B cell (primary cell): ENCODE data around the gene SETBP1. TPM values are rescaled to one million over a fixed set of nuclear protein-coding genes. Genes with fewer than 3 reads are reported as not detected.

ENCODE experiments used
- ATAC-seq: fragments of 200-7000 bp; cut with Tn5 transposase; one replicate; pipeline ENCODE4 v1.10.0; 2021; ENCODE audit warnings: low read depth, mild to moderate bottlenecking, moderate number of reproducible peaks, moderate library complexity
- CTCF ChIA-PET: fragments of 350-600 bp; sonication (Branson Sonifier 250); formaldehyde crosslinking; loops from one replicate; lab custom pipeline; 2021; ENCODE audit warnings: antibody characterized with exemption, inconsistent platforms; lab: Charles Lee
- POLR2A ChIA-PET: fragments of 350-600 bp; sonication (Branson Sonifier 250); formaldehyde crosslinking; loops from one replicate; lab custom pipeline; 2021; ENCODE audit warnings: antibody characterized with exemption; lab: Charles Lee
- DNase-seq: peaks from one replicate; pipeline ENCODE4 v3.0.0; 2013
- H2AFZ ChIP-seq: 2 replicates; pipeline ENCODE4 v1.6.1; 2012; ENCODE audit warnings: mild to moderate bottlenecking, low read depth, low read length; ENCODE audit not compliant: insufficient read depth, poor library complexity, severe bottlenecking
- H3K27ac ChIP-seq, 2 donors: 1 replicate in 1 of 2; 2 replicates in 1 of 2; pipeline ENCODE4 v1.5.1; 2012 to 2013; ENCODE audit warnings: low read length in 2 of 2, mild to moderate bottlenecking in 2 of 2, moderate library complexity in 1 of 2
- H3K27me3 ChIP-seq, 4 experiments: fragments of 200-600 bp in 1 of 4; sonication (generic) in 1 of 4; replicated peaks in 1 of 4; 1 replicate in 2 of 4; 2 replicates in 2 of 4; pipeline versions ENCODE4 v1.6.1 to v1.7.0; 2013 to 2016; ENCODE audit warnings: low read length in 3 of 4, mild to moderate bottlenecking in 2 of 4, mixed read lengths in 1 of 4, moderate library complexity in 1 of 4; ENCODE audit not compliant: insufficient read depth in 4 of 4, control insufficient read depth in 3 of 4; ENCODE audit errors: control extremely low read depth in 1 of 4
- H3K36me3 ChIP-seq, 2 experiments: replicated peaks in 1 of 2; 1 replicate in 1 of 2; 2 replicates in 1 of 2; pipeline versions ENCODE4 v1.6.1 to v1.7.1; 2013; ENCODE audit warnings: low read length in 1 of 2; ENCODE audit not compliant: insufficient read depth in 2 of 2, control insufficient read depth in 1 of 2; ENCODE audit errors: control extremely low read depth in 1 of 2, extremely low read depth in 1 of 2
- H3K4me1 ChIP-seq, 2 donors: fragments of 200-600 bp in 1 of 2; sonication (generic) in 1 of 2; 1 replicate in 1 of 2; 2 replicates in 1 of 2; pipeline versions ENCODE4 v1.5.1 to v1.6.1; 2013 to 2017; ENCODE audit warnings: low read length in 2 of 2; ENCODE audit not compliant: control insufficient read depth in 2 of 2, insufficient read depth in 2 of 2
- H3K4me2 ChIP-seq: replicated peaks from 2 replicates; pipeline ENCODE3; 2012; ENCODE audit warnings: mild to moderate bottlenecking, low read depth, low read length; ENCODE audit not compliant: poor library complexity, severe bottlenecking
- H3K4me3 ChIP-seq, 5 experiments: fragments of 200-600 bp in 1 of 5; sonication (generic) in 1 of 5; 1 replicate in 3 of 5; 2 replicates in 2 of 5; pipeline versions ENCODE4 v1.5.1 to v1.7.0; 2011 to 2016; ENCODE audit warnings: low read length in 4 of 5, mild to moderate bottlenecking in 4 of 5, low read depth in 2 of 5, control low read depth in 1 of 5, moderate library complexity in 1 of 5; ENCODE audit not compliant: insufficient read depth in 1 of 5; ENCODE audit errors: control extremely low read depth in 1 of 5, extremely low read depth in 1 of 5
- H3K79me2 ChIP-seq: fragments of 200-600 bp; sonication (generic); one replicate; pipeline ENCODE4 v1.6.0; 2016; ENCODE audit warnings: low read length; ENCODE audit not compliant: control insufficient read depth, insufficient read depth
- H3K9ac ChIP-seq: fragments of 200-600 bp; sonication (generic); 2 replicates; pipeline ENCODE4 v1.6.1; 2017; ENCODE audit warnings: mild to moderate bottlenecking, low read length, moderate library complexity
- H3K9me3 ChIP-seq, 3 donors: one replicate each; pipeline versions ENCODE4 v1.6.1 to v1.7.1; 2013; ENCODE audit warnings: low read length in 2 of 3; ENCODE audit not compliant: control insufficient read depth in 2 of 3, insufficient read depth in 1 of 3; ENCODE audit errors: control extremely low read depth in 1 of 3
- H4K20me1 ChIP-seq: 2 replicates; pipeline ENCODE4 v1.6.0; 2012; ENCODE audit warnings: mild to moderate bottlenecking, low read length; ENCODE audit not compliant: insufficient read depth, control insufficient read depth, poor library complexity, severe bottlenecking
- H3K27ac Mint-ChIP-seq: one replicate; pipeline ENCODE4 v1.8.0; 2021; ENCODE audit warnings: mixed read lengths
- H3K27me3 Mint-ChIP-seq: one replicate; pipeline ENCODE4 v1.8.0; 2021; ENCODE audit warnings: mixed read lengths
- H3K4me1 Mint-ChIP-seq: one replicate; pipeline ENCODE4 v1.8.0; 2021; ENCODE audit warnings: mixed read lengths
- H3K4me3 Mint-ChIP-seq: one replicate; pipeline ENCODE4 v1.8.0; 2021; ENCODE audit warnings: mixed read lengths
- H3K9me3 Mint-ChIP-seq: one replicate; pipeline ENCODE4 v1.8.0; 2022; ENCODE audit warnings: mixed read lengths; ENCODE audit not compliant: insufficient read depth
- CTCF ChIP-seq: fragments of 200-600 bp; IDR thresholded peaks from one replicate; pipeline ENCODE4 v1.8.0; 2022; ENCODE audit warnings: antibody characterized with exemption, mild to moderate bottlenecking
- EZH2 ChIP-seq: IDR thresholded peaks from 2 replicates; pipeline ENCODE4 v1.6.1; 2012; ENCODE audit warnings: borderline replicate concordance, low read depth, mild to moderate bottlenecking, moderate library complexity, low read length; ENCODE audit not compliant: insufficient read depth, poor library complexity, severe bottlenecking
- WGBS: methylation state at CpG from one replicate; pipeline ENCODE4 v1.1.5; 2013; ENCODE audit warnings: missing lambda C conversion rate; ENCODE audit not compliant: insufficient coverage; 5-methylcytosine and 5-hydroxymethylcytosine counted together
- intact Hi-C: fragments of 100-400 bp; cut with micrococcal nuclease; formaldehyde crosslinking; loops from one replicate; pipeline ENCODE4 v1.10.0; 2022
- polyA plus RNA-seq: library from polyadenylated mRNA; depleted of rRNA; stranded (reverse); fragments of >200 nt; gene quantifications from 2 replicates; pipeline ENCODE4 v1.2.3, GENCODE V29; 2012
- total RNA-seq, 2 donors: library from RNA; stranded (reverse); fragments of 120-200 nt in 1 of 2; gene quantifications; 1 replicate in 1 of 2; 2 replicates in 1 of 2; pipeline versions ENCODE4 v1.2.3 to v1.2.4, GENCODE V29; 2013 to 2022

Gene SETBP1
- total and polyA plus RNA-seq, 2 donors (not counting 1 experiment from before 2014, with no cell fraction given) = 15.1 to 129 TPM

GRCh38 chr18:45069546-45069945 lies 388.9 kb downstream of the SETBP1 start:
- ChIA-PET CTCF (interaction anchor here (0.6 kb wide), 1 partner anchor 940 kb away, joined by 3 read pairs; no protein-coding TSS in a partner anchor), POLR2A (no interaction called here)
- peaks cover 27% of the 10 kb centered on the region for H3K4me1 Mint-ChIP-seq
- Histone ChIP-seq H3K4me1 (peaks cover 15 to 16% of the 10 kb centered on the region in 2 donors), H3K27ac (no peak overlapping the region), H3K4me2 (no peak overlapping the region), H3K27me3 (no peaks in the 10 kb centered on the region), H3K4me3 (no peak overlapping the region), H4K20me1 (no peaks in the 10 kb centered on the region), H3K79me2 (no peaks in the 10 kb centered on the region), H3K36me3 (no peaks in the 10 kb centered on the region), H3K9me3 (no peaks in the 10 kb centered on the region), H2AFZ (no peak overlapping the region), H3K9ac (no peak overlapping the region)
- DNase-seq = no peak
- H3K27me3 Mint-ChIP-seq = no peaks in the 10 kb centered on the region
- WGBS = no CpG with 5 or more reads among the region's 1 CpG
- no peak overlapping the region for H3K27ac Mint-ChIP-seq
- intact Hi-C loops = loop anchor here (5.0 kb wide), 1 partner anchor 33 kb away; no protein-coding TSS in a partner anchor
- no peak for ATAC-seq
- no peaks in the 10 kb centered on the region for H3K9me3 Mint-ChIP-seq
- H3K4me3 Mint-ChIP-seq = no peak overlapping the region
- TF ChIP-seq CTCF = no peak

- intact Hi-C loops = no loop called here
- H4K20me1 ChIP-seq = no peaks in the 10 kb centered on the region
- no peaks in the 10 kb centered on the region for H3K9me3 Mint-ChIP-seq
- ATAC-seq (no peak), DNase-seq (no peak)
- peaks cover under 1% of the 10 kb centered on the region in 2 donors for H3K4me1 ChIP-seq
- H3K27me3 ChIP-seq = no peaks in the 10 kb centered on the region
- no peak overlapping the region for H3K4me2 ChIP-seq
- H3K4me1 Mint-ChIP-seq = peaks cover 5% of the 10 kb centered on the region
- no peaks in the 10 kb centered on the region for H3K36me3 ChIP-seq
- no peak overlapping the region for H3K27ac ChIP-seq
- ChIA-PET POLR2A (no interaction called here), CTCF (no interaction called here)
- H3K9me3 ChIP-seq = no peaks in the 10 kb centered on the region
- no peaks in the 10 kb centered on the region for H3K79me2 ChIP-seq
- H2AFZ ChIP-seq = no peak overlapping the region
- no peak overlapping the region for H3K4me3 ChIP-seq
- WGBS = 100% methylated on average over 2 of the region's 3 CpGs
- H3K4me3 Mint-ChIP-seq = no peak overlapping the region
- no peak overlapping the region for H3K27ac Mint-ChIP-seq
- no peak overlapping the region for H3K9ac ChIP-seq
- no peak for TF ChIP-seq EZH2
- TF ChIP-seq CTCF = no peak
- no peaks in the 10 kb centered on the region for H3K27me3 Mint-ChIP-seq
Observed at GRCh38 chr18:45071956-45072355, 391.3 kb downstream of the SETBP1 start.
